ENCODE measurements around the gene JAM3. TPM values are rescaled to one million over a fixed set of nuclear protein-coding genes. Genes with fewer than 3 reads are reported as not detected.

Gene JAM3
- total RNA-seq, 1 experiment from 2014 or later: not detected

DNA sequence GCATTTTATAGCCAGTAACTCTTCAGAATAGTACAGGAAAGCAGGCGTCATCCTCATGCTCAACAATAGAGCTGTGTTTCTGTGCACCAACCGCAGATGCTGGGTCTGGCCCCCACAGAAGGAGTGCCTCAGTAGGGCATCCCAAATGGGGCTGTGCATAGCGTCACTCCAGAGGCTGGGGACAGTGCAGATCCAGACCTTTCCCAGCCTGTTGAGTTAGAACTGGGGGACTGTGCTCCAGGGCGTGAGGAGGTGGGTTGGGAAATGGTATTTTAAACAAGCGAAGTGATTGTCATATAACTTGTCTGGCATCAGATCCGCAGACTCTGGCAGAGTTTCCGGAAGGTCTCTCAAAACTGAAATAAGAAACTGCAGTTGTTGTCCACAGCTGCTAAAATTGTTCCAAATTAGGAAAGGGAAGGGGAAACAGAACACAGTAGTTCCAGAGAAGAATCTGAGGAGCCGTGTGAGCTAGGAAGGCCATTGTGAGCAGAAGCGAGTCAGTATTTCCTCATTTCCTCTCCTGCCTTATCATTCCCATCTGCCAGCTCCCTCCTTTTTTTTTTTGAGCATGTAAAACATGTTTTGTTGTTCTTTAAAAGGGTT lies 52.2 kb downstream of the JAM3 start:
- Histone ChIP-seq H3K4me1 (replicated peaks; ENCODE audit: insufficient read depth) (no peaks in the 10 kb centered on the region), H3K79me2 (ENCODE audit: low read depth) (no peaks in the 10 kb centered on the region), H2AFZ (no peak overlapping the region), H3F3A (ENCODE audit: insufficient read depth, low read depth) (no peaks in the 10 kb centered on the region), H3K9me2 (ENCODE audit: insufficient read depth) (no peaks in the 10 kb centered on the region), H3K4me3 (no peak overlapping the region), H3K27ac (no peak overlapping the region), H3K36me3 (ENCODE audit: low read depth) (no peaks in the 10 kb centered on the region), H3K9me3 (ENCODE audit: insufficient read depth, low read depth) (no peaks in the 10 kb centered on the region), H4K20me1 (ENCODE audit: insufficient read depth) (no peaks in the 10 kb centered on the region), H3K27me3 (ENCODE audit: insufficient read depth, low read depth) (peaks cover 84% of the 10 kb centered on the region), H3K4me2 (no peak overlapping the region)
- CTCF ChIA-PET: no interaction called here
- intact Hi-C loops (cut with micrococcal nuclease; ENCODE audit: unreplicated experiment): no loop called here
- no TSS peak for BruUV-seq (replicated peaks)
- no peak for TF ChIP-seq CTCF (conservative IDR thresholded peaks at IDR 0.05)
- no peak for TF ChIP-seq EZH2 (IDR thresholded peaks at IDR 0.05; ENCODE audit: low read depth)
- POLR2A ChIA-PET (ENCODE audit: unreplicated experiment): no interaction called here
- DNase-seq: no peak

GRCh38 chr11:134124660-134125451 lies 56.0 kb downstream of the JAM3 start:
- Histone ChIP-seq H3K27me3 (ENCODE audit: insufficient read depth, low read depth) (peaks cover 93% of the 10 kb centered on the region), H3K79me2 (ENCODE audit: low read depth) (no peaks in the 10 kb centered on the region), H3K9me2 (ENCODE audit: insufficient read depth) (no peaks in the 10 kb centered on the region), H3K27ac (no peak overlapping the region), H4K20me1 (ENCODE audit: insufficient read depth) (no peaks in the 10 kb centered on the region), H2AFZ (no peak overlapping the region), H3K36me3 (ENCODE audit: low read depth) (no peaks in the 10 kb centered on the region), H3K9me3 (ENCODE audit: insufficient read depth, low read depth) (no peaks in the 10 kb centered on the region), H3K4me3 (no peak overlapping the region), H3K4me1 (replicated peaks; ENCODE audit: insufficient read depth) (no peaks in the 10 kb centered on the region), H3F3A (ENCODE audit: insufficient read depth, low read depth) (no peaks in the 10 kb centered on the region), H3K4me2 (no peak overlapping the region)
- no TSS peak for BruUV-seq (replicated peaks)
- intact Hi-C loops (cut with micrococcal nuclease; ENCODE audit: unreplicated experiment): no loop called here
- DNase-seq: no peak
- TF ChIP-seq CTCF (conservative IDR thresholded peaks at IDR 0.05) (no peak), EZH2 (IDR thresholded peaks at IDR 0.05; ENCODE audit: low read depth) (no peak)
- CTCF ChIA-PET: no interaction called here
- POLR2A ChIA-PET (ENCODE audit: unreplicated experiment): no interaction called here

GRCh38 chr11:134125507-134125906 lies 56.6 kb downstream of the JAM3 start:
- Histone ChIP-seq H3F3A (ENCODE audit: insufficient read depth, low read depth) (no peaks in the 10 kb centered on the region), H3K9me3 (ENCODE audit: insufficient read depth, low read depth) (no peaks in the 10 kb centered on the region), H4K20me1 (ENCODE audit: insufficient read depth) (no peaks in the 10 kb centered on the region), H3K4me3 (no peak overlapping the region), H2AFZ (no peak overlapping the region), H3K4me2 (no peak overlapping the region), H3K4me1 (replicated peaks; ENCODE audit: insufficient read depth) (no peaks in the 10 kb centered on the region), H3K27me3 (ENCODE audit: insufficient read depth, low read depth) (peaks cover 93% of the 10 kb centered on the region), H3K36me3 (ENCODE audit: low read depth) (no peaks in the 10 kb centered on the region), H3K27ac (no peak overlapping the region), H3K79me2 (ENCODE audit: low read depth) (no peaks in the 10 kb centered on the region), H3K9me2 (ENCODE audit: insufficient read depth) (no peaks in the 10 kb centered on the region)
- ChIA-PET CTCF (no interaction called here), POLR2A (ENCODE audit: unreplicated experiment) (no interaction called here)
- intact Hi-C loops (cut with micrococcal nuclease; ENCODE audit: unreplicated experiment): no loop called here
- no peak for TF ChIP-seq EZH2 (IDR thresholded peaks at IDR 0.05; ENCODE audit: low read depth)
- TF ChIP-seq CTCF (conservative IDR thresholded peaks at IDR 0.05): no peak
- no TSS peak for BruUV-seq (replicated peaks)
- no peak for DNase-seq
